Upper lobe of left lung (tissue), 6 donors: Measurements from ENCODE around the gene NHERF1. TPM values are rescaled to one million over a fixed set of nuclear protein-coding genes. Genes with fewer than 3 reads are reported as not detected.

Source experiments
- ATAC-seq, 2 donors: fragments of 200-7000 bp; cut with Tn5 transposase; one replicate each; pipeline ENCODE4 v1.9.1; 2022; ENCODE audit warnings: mild to moderate bottlenecking in 2 of 2, moderate library complexity in 2 of 2; ENCODE audit not compliant: low FRiP score in 2 of 2
- DNase-seq, 2 donors: peaks; one replicate each; pipeline ENCODE4 v3.0.0-alpha.2; 2019 to 2020
- H3K27ac ChIP-seq, 4 donors: fragments of 200-600 bp; sonication (generic); one replicate each; pipeline ENCODE4 v1.5.1; 2016 to 2019
- H3K27me3 ChIP-seq, 4 donors: fragments of 200-600 bp; sonication (generic); one replicate each; pipeline ENCODE4 v1.5.1; 2017 to 2019
- H3K36me3 ChIP-seq, 4 donors: fragments of 200-600 bp; sonication (generic); one replicate each; pipeline ENCODE4 v1.5.1; 2016 to 2019
- H3K4me1 ChIP-seq, 4 donors: fragments of 200-600 bp; sonication (generic); one replicate each; pipeline ENCODE4 v1.5.1; 2018 to 2019
- H3K4me3 ChIP-seq, 4 donors: fragments of 200-600 bp; sonication (generic); one replicate each; pipeline ENCODE4 v1.5.1; 2017 to 2019; ENCODE audit warnings: mild to moderate bottlenecking in 2 of 4, moderate library complexity in 1 of 4
- H3K9me3 ChIP-seq, 4 donors: fragments of 200-600 bp; sonication (generic); one replicate each; pipeline ENCODE4 v1.5.1; 2018 to 2019
- EP300 ChIP-seq, 4 donors: sonication (generic); formaldehyde crosslinking; IDR thresholded peaks; one replicate each; pipeline ENCODE4 v1.5.1; 2017; ENCODE audit warnings: antibody characterized with exemption in 4 of 4, control low read depth in 2 of 4
- POLR2A ChIP-seq, 4 donors: fragments of 450-650 bp; IDR thresholded peaks; one replicate each; pipeline ENCODE4 v1.5.1; 2016 to 2017; ENCODE audit warnings: antibody characterized with exemption in 4 of 4, mild to moderate bottlenecking in 2 of 4
- POLR2AphosphoS5 ChIP-seq, 2 donors: sonication (generic); formaldehyde crosslinking; IDR thresholded peaks; one replicate each; pipeline ENCODE4 v1.5.1; 2017; ENCODE audit warnings: antibody characterized with exemption in 2 of 2
- WGBS, 2 donors: methylation state at CpG; one replicate each; pipeline ENCODE4 v1.1.5; 2017 to 2018; 5-methylcytosine and 5-hydroxymethylcytosine counted together
- total RNA-seq, 6 donors: library from RNA; depleted of rRNA in 4 of 6; stranded (reverse); fragments of >200 nt in 4 of 6; gene quantifications; one replicate each; pipeline versions ENCODE4 v1.1.0 to v1.2.1, GENCODE V29; 2016 to 2021
- TF ChIP-seq, protein P1 (sequence below), 6 experiments: fragments of 450-650 bp in 4 of 6; fragments of 200-600 bp in 2 of 6; sonication (generic) in 2 of 6; IDR thresholded peaks; one replicate each; pipeline ENCODE4 v1.5.1; 2016 to 2019; ENCODE audit warnings: antibody characterized with exemption in 6 of 6
- donor health status: DM: no; HTN: no; CAD: no; lungs with moderate emphysema.
- donor health status: DM: no; HTN: yes; CAD: no; lungs with severe emphysema.

Gene NHERF1
- total RNA-seq, 6 donors from 2014 or later: 21.6 to 49.4 (median 34.8) TPM

DNA sequence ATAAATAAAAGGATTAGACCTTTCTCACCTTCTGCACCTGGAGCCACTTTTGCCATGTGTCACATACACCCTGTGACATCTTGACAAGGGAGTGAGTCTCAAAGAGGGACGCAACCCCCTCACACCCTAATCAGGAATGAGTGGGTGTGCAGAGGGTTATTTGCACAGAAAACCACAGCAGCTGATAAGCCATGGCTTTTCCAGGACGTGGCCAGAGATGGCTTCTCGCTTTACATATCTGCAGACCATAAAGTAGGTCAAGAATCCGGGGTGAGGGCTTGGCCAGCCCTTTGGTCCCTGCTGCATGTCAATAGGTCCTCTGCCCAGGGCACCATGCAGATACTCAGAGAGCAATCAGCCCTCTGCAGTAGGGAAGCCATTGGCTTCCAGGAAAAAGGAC lies 33.3 kb upstream of the NHERF1 start:
- H3K36me3 ChIP-seq: no peaks in the 10 kb centered on the region
- no peak overlapping the region for H3K27ac ChIP-seq
- DNase-seq: peak in 1 of 2 donors; percentile 86
- ATAC-seq: peak; percentile 13 to 93
- no peaks in the 10 kb centered on the region for H3K9me3 ChIP-seq
- H3K4me3 ChIP-seq: no peak overlapping the region
- TF ChIP-seq POLR2AphosphoS5 (IDR thresholded peaks at IDR 0.05): peak; percentile 49 to 63
- TF ChIP-seq, protein P1, sequence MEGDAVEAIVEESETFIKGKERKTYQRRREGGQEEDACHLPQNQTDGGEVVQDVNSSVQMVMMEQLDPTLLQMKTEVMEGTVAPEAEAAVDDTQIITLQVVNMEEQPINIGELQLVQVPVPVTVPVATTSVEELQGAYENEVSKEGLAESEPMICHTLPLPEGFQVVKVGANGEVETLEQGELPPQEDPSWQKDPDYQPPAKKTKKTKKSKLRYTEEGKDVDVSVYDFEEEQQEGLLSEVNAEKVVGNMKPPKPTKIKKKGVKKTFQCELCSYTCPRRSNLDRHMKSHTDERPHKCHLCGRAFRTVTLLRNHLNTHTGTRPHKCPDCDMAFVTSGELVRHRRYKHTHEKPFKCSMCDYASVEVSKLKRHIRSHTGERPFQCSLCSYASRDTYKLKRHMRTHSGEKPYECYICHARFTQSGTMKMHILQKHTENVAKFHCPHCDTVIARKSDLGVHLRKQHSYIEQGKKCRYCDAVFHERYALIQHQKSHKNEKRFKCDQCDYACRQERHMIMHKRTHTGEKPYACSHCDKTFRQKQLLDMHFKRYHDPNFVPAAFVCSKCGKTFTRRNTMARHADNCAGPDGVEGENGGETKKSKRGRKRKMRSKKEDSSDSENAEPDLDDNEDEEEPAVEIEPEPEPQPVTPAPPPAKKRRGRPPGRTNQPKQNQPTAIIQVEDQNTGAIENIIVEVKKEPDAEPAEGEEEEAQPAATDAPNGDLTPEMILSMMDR (IDR thresholded peaks at IDR 0.05): no peak
- TF ChIP-seq POLR2A (IDR thresholded peaks at IDR 0.05): no peak
- peak in 3 of 4 donors; percentile 27 to 95 (median 71) for TF ChIP-seq EP300 (IDR thresholded peaks at IDR 0.05)
- H3K4me1 ChIP-seq: peaks cover 0 to 28% (median 0%) of the 10 kb centered on the region in 4 donors
- no peaks in the 10 kb centered on the region for H3K27me3 ChIP-seq
- 42 to 52% methylated on average over 4 of the region's 4 CpGs for WGBS, 2 donors

DNA sequence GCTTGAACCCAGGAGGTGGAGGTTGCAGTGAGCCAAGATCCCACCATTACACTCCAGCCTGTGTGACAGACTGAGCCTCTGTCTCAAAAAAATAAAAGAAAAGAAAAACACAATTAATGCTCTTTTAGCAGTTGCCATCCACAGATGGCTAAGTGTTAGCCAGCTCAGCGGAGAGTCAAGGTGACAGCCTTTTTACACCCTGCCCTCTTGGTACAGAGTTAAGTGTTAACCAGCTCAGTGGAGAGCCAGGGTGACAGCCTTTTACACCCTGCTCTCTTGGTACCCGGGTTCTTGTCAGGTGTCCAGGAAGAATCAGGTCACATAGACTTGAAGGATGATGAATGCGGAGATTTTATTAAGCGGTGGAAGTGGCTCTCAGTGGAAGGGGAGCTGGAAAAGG lies 27.9 kb upstream of the NHERF1 start:
- no peaks in the 10 kb centered on the region for H3K27me3 ChIP-seq
- no peaks in the 10 kb centered on the region for H3K36me3 ChIP-seq
- H3K4me1 ChIP-seq: peaks cover 0 to 4% (median 0%) of the 10 kb centered on the region in 4 donors
- DNase-seq (no peak), ATAC-seq (no peak)
- H3K4me3 ChIP-seq: no peak overlapping the region
- TF ChIP-seq EP300 (IDR thresholded peaks at IDR 0.05) (no peak), POLR2A (IDR thresholded peaks at IDR 0.05) (no peak), POLR2AphosphoS5 (IDR thresholded peaks at IDR 0.05) (no peak)
- TF ChIP-seq, protein P1 (IDR thresholded peaks at IDR 0.05): no peak
- no peak overlapping the region for H3K27ac ChIP-seq
- 77 to 84% methylated on average over 4 of the region's 4 CpGs for WGBS, 2 donors
- H3K9me3 ChIP-seq: no peaks in the 10 kb centered on the region

DNA sequence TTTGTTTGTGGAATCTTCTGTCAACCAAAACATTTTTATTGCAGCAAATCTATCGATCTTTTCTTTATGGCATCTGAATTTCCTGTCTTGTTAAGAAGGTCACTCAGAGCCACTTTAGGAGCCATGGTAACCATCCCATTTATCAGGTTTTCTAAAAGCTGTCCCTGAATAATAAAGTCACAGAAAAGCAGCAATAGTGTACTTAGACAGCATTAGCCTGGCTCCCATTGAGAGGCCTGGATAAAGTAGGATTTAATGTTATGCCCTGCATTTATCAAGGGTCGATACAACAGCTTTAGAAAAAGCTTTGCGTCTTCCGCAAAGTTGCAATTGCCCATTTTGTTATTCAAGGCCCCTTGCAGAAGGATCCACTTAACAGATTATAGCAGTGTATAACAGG lies 25.6 kb upstream of the NHERF1 start:
- Histone ChIP-seq H3K4me1 (no peaks in the 10 kb centered on the region), H3K27me3 (no peaks in the 10 kb centered on the region)

DNA sequence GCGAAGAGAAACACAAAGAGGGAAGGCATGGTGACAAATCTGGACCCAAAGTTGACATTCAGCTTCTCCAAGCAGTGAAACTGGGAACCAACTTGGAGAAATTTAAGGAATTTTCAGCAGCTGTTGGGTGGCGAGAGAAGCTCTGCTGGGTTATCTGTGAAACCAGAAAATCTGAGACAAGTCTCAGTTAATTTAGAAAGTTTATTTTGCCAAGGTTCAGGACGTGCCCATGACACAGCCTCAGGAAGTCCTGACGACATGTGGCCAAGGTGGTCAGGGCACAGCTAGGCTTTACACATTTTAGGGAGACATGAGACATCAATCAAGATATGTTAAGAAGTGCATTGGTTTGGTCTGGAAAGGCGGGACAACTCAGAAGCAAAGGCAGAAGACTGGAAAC lies 24.5 kb upstream of the NHERF1 start:
- Histone ChIP-seq H3K4me3 (no peak overlapping the region), H3K36me3 (no peaks in the 10 kb centered on the region), H3K27me3 (no peaks in the 10 kb centered on the region), H3K9me3 (no peaks in the 10 kb centered on the region), H3K4me1 (no peaks in the 10 kb centered on the region), H3K27ac (no peak overlapping the region)
- no peak for DNase-seq
- TF ChIP-seq POLR2A (IDR thresholded peaks at IDR 0.05) (no peak), POLR2AphosphoS5 (IDR thresholded peaks at IDR 0.05) (no peak), EP300 (IDR thresholded peaks at IDR 0.05) (no peak)
- whole genome bisulfite sequencing, 2 donors: 60 to 69% methylated on average over 5 of the region's 5 CpGs
- no peak for ATAC-seq

More for the DNA sequence above, 25.6 kb upstream of the NHERF1 start:
- DNase-seq (no peak), ATAC-seq (no peak)
- no peak overlapping the region for H3K4me3 ChIP-seq
- TF ChIP-seq EP300 (IDR thresholded peaks at IDR 0.05): no peak
- no peaks in the 10 kb centered on the region for H3K36me3 ChIP-seq
- no peak overlapping the region for H3K27ac ChIP-seq
- WGBS, 2 donors: 89 to 92% methylated on average over 4 of the region's 4 CpGs
- no peaks in the 10 kb centered on the region for H3K9me3 ChIP-seq

DNA sequence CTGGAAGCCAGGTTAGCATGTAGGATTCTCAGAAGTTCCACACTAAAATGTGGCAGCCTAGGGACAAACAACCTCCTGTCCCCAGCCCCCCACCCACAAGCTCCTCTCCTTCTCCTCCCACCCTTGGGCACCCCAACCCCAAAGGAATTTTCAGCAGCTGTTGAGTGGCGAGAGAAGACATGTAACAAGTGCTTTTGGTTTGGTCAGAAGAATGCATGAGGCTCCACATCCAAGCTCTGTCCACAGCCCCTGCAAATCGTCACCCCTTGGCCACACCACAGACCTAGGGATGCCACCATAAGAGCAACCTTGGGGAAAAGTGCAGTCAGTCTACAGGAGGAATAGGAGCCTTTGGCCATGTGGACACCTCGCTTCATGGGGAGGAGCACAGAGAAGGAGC lies 23.3 kb upstream of the NHERF1 start:
- H3K4me1 ChIP-seq: no peaks in the 10 kb centered on the region
- H3K27ac ChIP-seq: no peak overlapping the region
- no peak for DNase-seq
- 95 to 98% methylated on average over 3 of the region's 3 CpGs for WGBS, 2 donors
- no peaks in the 10 kb centered on the region for H3K9me3 ChIP-seq
- H3K4me3 ChIP-seq: no peak overlapping the region
- no peak for ATAC-seq
- no peaks in the 10 kb centered on the region for H3K27me3 ChIP-seq
- H3K36me3 ChIP-seq: no peaks in the 10 kb centered on the region
- TF ChIP-seq POLR2AphosphoS5 (IDR thresholded peaks at IDR 0.05): no peak
- TF ChIP-seq, protein P1 (IDR thresholded peaks at IDR 0.05): no peak

DNA sequence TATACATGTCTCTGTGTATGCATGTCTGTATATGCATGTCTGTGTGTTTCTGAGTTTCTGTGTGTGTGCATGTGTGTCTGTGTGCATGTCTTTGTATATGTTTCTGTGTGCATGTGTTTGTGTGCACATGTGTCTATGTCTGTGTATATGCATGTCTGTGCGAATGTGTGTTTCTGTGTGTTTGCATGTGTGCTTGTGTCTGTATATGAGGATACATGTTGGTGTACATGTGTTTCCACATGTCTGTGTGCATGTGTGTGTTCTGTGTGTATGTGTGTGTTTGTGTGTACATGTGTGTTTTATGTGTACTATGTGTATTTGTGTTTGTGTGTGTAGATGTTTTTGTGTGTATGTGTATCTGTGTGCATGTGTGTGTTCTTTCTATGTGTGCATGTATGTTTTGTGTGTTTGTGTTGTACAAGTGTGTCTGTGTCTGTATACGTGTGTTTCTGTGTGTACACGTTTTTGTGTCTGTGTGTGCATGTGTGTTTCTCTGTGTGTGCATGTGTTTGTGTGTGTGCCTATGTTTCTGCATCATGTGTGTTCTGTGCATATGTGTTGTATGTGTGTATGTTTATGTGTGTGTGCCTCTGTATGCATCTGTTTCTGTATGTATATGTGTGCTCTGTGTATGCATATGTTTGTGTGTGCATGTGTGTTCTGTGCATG lies 20.3 kb upstream of the NHERF1 start:
- 93 to 100% methylated on average over 3 of the region's 3 CpGs for WGBS, 2 donors
- H3K9me3 ChIP-seq: no peaks in the 10 kb centered on the region
- peaks cover 0 to 11% (median 5%) of the 10 kb centered on the region in 4 donors for H3K4me1 ChIP-seq
- ATAC-seq (no peak), DNase-seq (no peak)
- H3K27ac ChIP-seq: no peak overlapping the region
- H3K27me3 ChIP-seq: no peaks in the 10 kb centered on the region
- H3K4me3 ChIP-seq: no peak overlapping the region
- H3K36me3 ChIP-seq: no peaks in the 10 kb centered on the region
- TF ChIP-seq POLR2AphosphoS5 (IDR thresholded peaks at IDR 0.05) (no peak), POLR2A (IDR thresholded peaks at IDR 0.05) (no peak), EP300 (IDR thresholded peaks at IDR 0.05) (no peak)
- TF ChIP-seq, protein P1 (IDR thresholded peaks at IDR 0.05): no peak
